ENCODE data around the gene RASA3.
"Not testable (repeated sequence)": the region's sequence is repeated elsewhere in the genome, so short reads cannot be mapped to it uniquely, and the experiment has no call there.

The RASA3 gene

DNA sequence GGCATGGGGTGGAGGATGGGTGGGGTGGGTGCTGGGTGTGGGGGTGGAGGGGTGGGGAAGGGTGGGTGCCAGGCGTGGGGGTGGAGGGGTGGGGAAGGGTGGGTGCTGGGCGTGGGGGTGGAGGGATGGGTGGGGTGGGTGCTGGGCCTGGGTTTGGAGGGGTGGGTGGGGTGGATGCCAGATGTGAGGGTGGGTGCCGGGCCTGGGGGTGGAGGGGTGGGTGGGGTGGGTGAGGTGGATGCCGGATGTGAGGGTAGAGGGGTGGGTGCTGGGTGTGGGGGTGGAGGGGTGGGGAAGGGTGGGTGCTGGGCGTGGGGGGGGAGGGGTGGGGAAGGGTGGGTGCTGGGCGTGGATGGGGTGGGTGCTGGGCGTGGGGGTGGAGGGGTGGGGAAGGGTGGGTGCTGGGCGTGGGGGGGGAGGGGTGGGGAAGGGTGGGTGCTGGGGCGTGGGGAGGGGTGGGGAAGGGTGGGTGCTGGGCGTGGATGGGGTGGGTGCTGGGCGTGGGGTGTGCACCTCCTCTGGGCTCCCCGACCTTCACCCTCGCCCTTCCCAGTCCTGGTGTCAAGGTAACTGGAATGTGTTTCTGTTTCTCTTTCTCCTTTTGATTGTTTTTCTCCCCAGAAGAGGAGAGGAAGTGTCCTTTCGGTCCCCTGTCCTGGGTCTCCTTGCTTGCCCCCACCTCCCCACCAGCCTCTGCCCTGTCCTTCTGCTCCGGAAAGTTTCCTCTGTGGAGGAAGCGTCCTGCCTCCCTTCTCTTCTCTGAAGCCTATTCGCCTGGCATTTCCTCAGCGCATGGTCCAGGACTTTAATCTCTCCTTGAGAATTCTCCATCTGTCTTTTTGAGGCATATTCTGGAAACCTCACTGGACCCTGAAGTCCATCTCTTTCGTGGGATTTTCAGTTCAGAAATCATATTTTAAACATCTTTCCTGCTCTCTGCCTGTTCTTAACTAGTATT, 23.8 kb upstream of the RASA3 start:
- no peak for DNase-seq

DNA sequence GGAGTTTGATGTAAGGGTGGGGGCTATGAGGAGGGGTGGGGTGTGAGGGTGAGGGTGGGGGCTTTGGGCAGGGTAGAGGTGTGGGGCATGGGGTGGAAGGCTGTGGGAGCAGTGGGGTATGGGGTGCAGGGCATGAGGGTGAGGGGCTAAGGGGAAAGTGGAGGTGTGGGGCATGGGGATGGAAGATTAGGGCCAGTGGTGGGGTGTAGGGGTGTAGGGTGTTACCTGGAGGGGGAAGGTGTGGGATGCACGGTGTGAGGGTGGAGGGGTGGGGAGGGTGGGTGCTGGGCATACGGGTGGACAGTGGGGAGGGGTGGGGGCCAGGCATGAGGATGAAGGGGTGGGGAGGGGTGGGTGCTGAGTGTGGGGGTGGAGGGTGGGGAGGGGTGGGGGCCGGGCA, 22.9 kb upstream of the RASA3 start:
- no peak for DNase-seq

GRCh38 chr13:114154476-114154875, 22.1 kb upstream of the RASA3 start:
- DNase-seq = no peak

DNA sequence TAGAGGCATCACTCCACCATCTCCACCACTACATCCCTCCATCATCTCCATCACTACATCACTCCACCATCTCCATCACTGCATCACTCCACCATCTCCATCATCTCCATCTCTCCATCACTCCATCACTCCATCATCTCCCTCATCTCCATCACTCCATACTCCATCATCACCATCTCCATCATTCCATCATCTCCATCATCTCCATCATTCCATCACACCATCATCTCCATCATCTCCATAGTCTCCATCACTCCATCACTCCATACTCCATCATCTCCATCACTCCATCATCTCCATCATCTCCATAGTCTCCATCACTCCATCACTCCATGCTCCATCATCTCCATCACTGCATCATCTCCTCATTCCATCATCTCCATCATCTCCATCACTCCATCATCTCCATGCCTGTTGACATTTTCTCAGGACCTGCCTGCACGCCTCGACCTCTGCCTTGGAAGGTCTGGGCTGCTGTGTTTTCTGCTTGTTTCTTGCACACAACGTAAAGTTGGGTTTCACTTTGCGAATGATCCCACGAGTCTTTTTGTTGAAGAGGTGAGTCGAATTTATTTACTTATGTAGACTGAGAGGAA, 21.2 kb upstream of the RASA3 start:
- DNase-seq = no peak

DNA sequence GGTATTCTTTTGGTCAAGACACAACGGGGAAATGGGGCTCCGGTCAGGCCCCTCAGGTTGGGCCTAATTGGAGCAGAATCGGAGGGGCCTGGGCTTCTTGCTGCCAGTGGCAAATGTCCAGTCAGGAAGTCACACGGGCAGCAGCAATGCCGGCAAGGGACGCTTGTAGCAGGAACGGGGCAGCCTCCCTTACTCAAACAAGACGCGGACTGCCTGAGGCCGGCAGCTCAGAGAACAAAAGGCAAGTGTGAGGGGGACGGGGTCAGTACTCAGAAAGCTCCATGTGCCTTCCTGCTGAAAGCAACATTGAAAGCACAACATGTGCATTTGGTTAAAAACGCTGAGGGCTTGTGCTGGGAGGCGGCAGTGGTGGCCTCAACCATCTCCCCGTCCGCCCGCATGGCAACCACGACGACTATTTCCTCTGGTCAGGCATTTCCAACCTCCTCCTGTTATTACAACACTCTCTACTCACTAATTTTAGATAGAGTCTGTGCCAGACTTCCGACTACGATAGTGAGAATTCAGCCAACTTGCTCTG, 20.5 kb upstream of the RASA3 start:
- no peak for DNase-seq

GRCh38 chr13:114152285-114152645, 19.8 kb upstream of the RASA3 start:
- no peak for DNase-seq

GRCh38 chr13:114151565-114152284, 19.3 kb upstream of the RASA3 start:
- DNase-seq = peak; percentile 78

DNA sequence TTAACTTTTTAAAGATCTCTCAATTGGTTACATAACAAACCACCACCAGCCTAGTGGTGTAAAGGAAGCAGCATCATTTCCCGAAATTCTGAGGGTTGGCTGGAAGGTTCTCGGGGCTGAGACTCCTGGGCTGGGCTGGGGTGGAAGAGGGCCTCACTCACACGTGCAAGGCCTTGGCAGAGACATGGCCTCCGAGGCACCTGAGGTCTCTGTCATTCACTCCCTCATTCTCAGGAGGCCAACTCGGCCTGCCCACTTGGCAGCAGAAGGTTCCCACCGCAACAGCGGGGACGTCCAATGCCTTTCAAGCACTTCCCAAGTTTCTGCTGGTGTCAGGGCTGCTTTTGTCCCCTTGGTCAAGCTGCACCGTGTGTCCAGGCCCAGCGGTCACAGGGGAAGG, 18.6 kb upstream of the RASA3 start:
- peak; percentile 30 for DNase-seq

- peak; percentile 1 for DNase-seq
These were observed 17.6 kb upstream of the RASA3 start for GRCh38 chr13:114149774-114150740.

DNA sequence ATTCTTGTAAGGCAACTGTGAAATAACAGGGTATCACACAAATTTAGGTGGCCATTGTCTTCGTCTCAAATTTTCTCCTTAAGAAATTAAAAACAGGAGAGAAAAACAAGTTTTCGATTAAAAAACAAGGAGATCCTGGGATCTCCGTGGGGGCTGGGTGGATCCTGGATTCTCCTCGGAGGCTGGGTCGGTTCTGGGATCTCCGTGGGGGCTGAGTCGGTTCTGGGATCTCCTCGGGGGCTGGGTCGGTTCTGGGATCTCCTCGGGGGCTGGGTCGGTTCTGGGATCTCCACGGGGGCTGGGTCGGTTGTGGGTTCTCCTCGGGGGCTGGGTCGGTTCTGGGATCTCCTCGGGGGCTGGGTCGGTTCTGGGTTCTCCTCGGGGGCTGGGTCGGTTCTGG, 16.5 kb upstream of the RASA3 start:
- not testable (repeated sequence) for DNase-seq

GRCh38 chr13:114148521-114148855, 16.1 kb upstream of the RASA3 start:
- peak; percentile 88 for DNase-seq

DNA sequence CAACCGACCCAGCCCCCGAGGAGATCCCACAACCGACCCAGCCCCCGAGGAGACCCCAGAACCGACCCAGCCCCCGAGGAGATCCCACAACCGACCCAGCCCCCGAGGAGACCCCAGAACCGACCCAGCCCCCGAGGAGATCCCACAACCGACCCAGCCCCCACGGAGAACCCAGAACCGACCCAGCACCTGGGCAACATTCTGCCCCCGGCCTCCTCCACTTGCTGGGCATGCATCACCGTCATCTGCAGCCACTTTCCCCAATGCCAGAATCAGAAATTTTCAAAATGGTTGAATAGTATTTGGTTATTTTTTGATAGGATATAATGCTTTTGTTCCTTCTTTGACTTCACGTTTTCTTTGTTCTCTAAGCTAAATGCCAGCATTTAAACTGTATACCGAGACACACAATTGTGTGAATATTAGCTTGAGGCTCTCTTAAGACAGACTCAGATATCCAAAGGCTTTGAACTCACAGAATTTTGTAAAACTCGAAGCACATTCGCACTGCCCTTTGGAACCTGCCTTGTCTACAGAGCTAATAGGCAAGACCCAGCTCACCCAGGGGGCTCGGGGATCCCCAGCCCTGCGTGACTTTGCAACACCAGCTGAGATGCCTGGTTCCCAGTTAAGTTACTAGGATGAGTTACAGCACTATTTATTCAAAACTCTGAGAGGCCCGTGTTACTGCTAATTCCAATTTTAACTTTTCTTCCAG, 15.5 kb upstream of the RASA3 start:
- no peak for DNase-seq

- DNase-seq = peak; percentile 34
These were observed 14.2 kb upstream of the RASA3 start for GRCh38 chr13:114146629-114147028.

- DNase-seq = no peak
These were observed 13.8 kb upstream of the RASA3 start for GRCh38 chr13:114146173-114146572.

- peak; percentile 0 for DNase-seq
These were observed 13.3 kb upstream of the RASA3 start for GRCh38 chr13:114145722-114146121.

- peak; percentile 6 for DNase-seq
These were observed 12.8 kb upstream of the RASA3 start for GRCh38 chr13:114145256-114145655.

- peak; percentile 22 for DNase-seq
These were observed 12.3 kb upstream of the RASA3 start for GRCh38 chr13:114144606-114145244.

- DNase-seq = peak; percentile 54
These were observed 11.6 kb upstream of the RASA3 start for GRCh38 chr13:114143806-114144605.

DNA sequence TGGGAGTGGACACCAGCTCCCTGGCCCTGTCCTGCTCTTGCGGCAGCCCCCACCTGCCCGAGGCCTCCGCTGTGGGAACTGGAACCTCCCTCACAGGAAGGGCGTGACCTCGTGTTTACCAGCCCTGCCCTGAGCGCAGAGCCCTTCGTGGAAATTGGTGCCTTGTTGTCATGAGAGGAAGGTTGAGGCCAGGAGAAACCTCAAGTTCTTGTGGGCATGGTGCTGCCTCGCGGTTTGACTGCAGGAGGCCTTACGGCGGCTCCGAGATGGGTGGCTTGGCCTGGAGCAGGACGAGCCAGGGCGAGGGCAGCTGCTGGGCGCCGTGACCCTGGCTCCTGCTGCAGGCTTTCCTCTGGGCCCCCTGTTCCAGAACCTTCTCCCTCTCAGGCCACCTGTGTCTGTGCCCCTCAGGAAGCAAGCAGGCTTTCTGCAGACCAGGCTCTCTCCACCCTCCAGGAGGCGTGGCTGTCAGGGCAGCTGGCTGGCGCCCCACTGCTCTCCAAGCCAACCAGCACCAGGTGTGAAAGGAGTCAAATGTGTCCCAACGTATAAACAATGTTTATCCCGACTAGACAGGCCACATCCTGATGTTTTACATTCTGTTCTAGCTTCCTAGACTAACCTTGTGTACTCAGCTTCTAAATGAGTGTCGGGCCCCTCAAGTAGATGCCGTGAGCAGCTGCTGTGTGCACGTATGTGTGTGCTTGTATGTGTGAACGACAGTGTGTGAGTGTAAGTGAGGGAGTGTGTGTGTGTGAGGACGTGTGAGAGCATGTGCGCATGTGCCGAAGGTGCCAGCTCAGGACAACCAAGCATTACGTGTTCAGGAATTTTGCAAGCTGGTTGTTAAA, 10.4 kb upstream of the RASA3 start:
- DNase-seq = peak; percentile 85
